K562 (cell line): ENCODE results near the gene GNAZ. TPM values are rescaled to one million over a fixed set of nuclear protein-coding genes. Genes with fewer than 3 reads are reported as not detected.

ENCODE experiments used
- ARHGAP35 ChIP-seq: fragments of 450-650 bp; IDR thresholded peaks from 2 replicates; pipeline ENCODE4 v1.6.1; 2018; ENCODE audit not compliant: partially characterized antibody
- ATF1 ChIP-seq, 2 experiments: fragments of 450-650 bp in 1 of 2; IDR thresholded peaks; 2 replicates each; pipeline ENCODE4 v1.6.1; 2016; ENCODE audit warnings: missing compliant biosample characterization in 1 of 2, missing genetic modification characterization in 1 of 2
- EZH2 ChIP-seq: IDR thresholded peaks from 2 replicates; pipeline ENCODE4 v1.6.1; 2012; ENCODE audit warnings: low read depth, mild to moderate bottlenecking, inconsistent platforms, low read length, borderline replicate concordance
- GATA2 ChIP-seq: sonication (generic); formaldehyde crosslinking; IDR thresholded peaks from 2 replicates; pipeline ENCODE4 v1.4.0; 2020; ENCODE audit warnings: mild to moderate bottlenecking, missing genetic modification reagents
- GTF2F1 ChIP-seq: IDR thresholded peaks from 2 replicates; pipeline ENCODE4 v1.6.1; 2011; ENCODE audit warnings: low read depth, low read length, improper control_type of control experiment
- JUNB ChIP-seq: fragments of 450-650 bp; formaldehyde crosslinking; conservative IDR thresholded peaks from 2 replicates; pipeline ENCODE4 v1.4.0; 2020; ENCODE audit warnings: mild to moderate bottlenecking
- KDM2B ChIP-seq: fragments of 250-450 bp; sonication (Bioruptor Pico); IDR thresholded peaks from 2 replicates; pipeline ENCODE4 v1.8.0; 2021; ENCODE audit warnings: mild to moderate bottlenecking, moderate library complexity
- MAFK ChIP-seq: IDR thresholded peaks from 2 replicates; pipeline ENCODE4 v1.6.1; 2011; ENCODE audit warnings: low read length, improper control_type of control experiment
- SMAD4 ChIP-seq: fragments of 250-450 bp; sonication (Bioruptor Pico); conservative IDR thresholded peaks from 2 replicates; pipeline ENCODE4 v1.8.0; 2021; ENCODE audit warnings: inconsistent platforms, mild to moderate bottlenecking, moderate library complexity
- SRF ChIP-seq, 2 experiments: fragments of 250-450, 450-650 bp in 1 of 2; sonication (Bioruptor Pico) in 1 of 2; sonication (generic) in 1 of 2; formaldehyde crosslinking; IDR thresholded peaks; 2 replicates each; pipeline versions ENCODE4 v1.5.0 to v1.5.1; 2020 to 2022; ENCODE audit warnings: mild to moderate bottlenecking in 1 of 2, missing genetic modification reagents in 1 of 2
- SRSF3 ChIP-seq: fragments of 200-400 bp; formaldehyde crosslinking; IDR thresholded peaks from 2 replicates; pipeline ENCODE4 v1.6.1; 2016; ENCODE audit warnings: mild to moderate bottlenecking, low read length, moderate library complexity; ENCODE audit not compliant: insufficient read depth
- STAT5A ChIP-seq: IDR thresholded peaks from 2 replicates; pipeline ENCODE4 v1.6.1; 2012; ENCODE audit warnings: low read length, inconsistent platforms, borderline replicate concordance
- ZNF197 ChIP-seq: fragments of 200-800 bp; sonication (Bioruptor generic); IDR thresholded peaks from 2 replicates; pipeline ENCODE4 v1.6.1; 2016; ENCODE audit warnings: low read depth, missing genetic modification characterization, missing compliant biosample characterization
- ZNF232 ChIP-seq: sonication (generic); formaldehyde crosslinking; IDR thresholded peaks from 2 replicates; pipeline ENCODE4 v1.8.0; 2022; ENCODE audit warnings: mild to moderate bottlenecking, missing genetic modification reagents
- polyA plus RNA-seq, 8 experiments: library from polyadenylated mRNA; depleted of rRNA in 4 of 8; stranded (reverse) in 5 of 8; unstranded in 3 of 8; fragments of >200 nt; fragmentation: Nextera tagmentation in 2 of 8; fragmentation: Illumina TruSeq in 1 of 8; extraction: Ambion mirVana in 2 of 8; extraction: Trizol in 1 of 8; gene quantifications; 2 replicates each; pipeline versions ENCODE4 v1.2.1 to v1.2.3, GENCODE V29; 2011 to 2014; ENCODE audit warnings: inconsistent platforms in 1 of 8, missing spikeins in 1 of 8
- total RNA-seq, 7 experiments: library from RNA; depleted of rRNA in 6 of 7; stranded (reverse); fragments of >200 nt in 6 of 7; fragmentation: Illumina TruSeq in 2 of 7; extraction: Trizol in 2 of 7; gene quantifications; 2 replicates each; pipeline versions ENCODE4 v1.2.1 to v1.2.3, GENCODE V29; 2011 to 2021; ENCODE audit warnings: low replicate concordance in 1 of 7
- TF ChIP-seq, protein P1 (sequence below): IDR thresholded peaks from 2 replicates; pipeline ENCODE4 v1.6.1; 2014; ENCODE audit warnings: antibody characterized with exemption
- TF ChIP-seq, protein P2 (sequence below): sonication (generic); formaldehyde crosslinking; IDR thresholded peaks from 2 replicates; pipeline ENCODE4 v1.5.0; 2020; ENCODE audit warnings: missing genetic modification reagents
- TF ChIP-seq, protein P3 (sequence below), 2 experiments: IDR thresholded peaks in 1 of 2; conservative IDR thresholded peaks in 1 of 2; 2 replicates each; pipeline ENCODE4 v1.6.1; 2016; ENCODE audit warnings: low read depth in 2 of 2, mild to moderate bottlenecking in 1 of 2, missing compliant biosample characterization in 1 of 2, missing genetic modification characterization in 1 of 2, moderate library complexity in 1 of 2
- TF ChIP-seq, protein P4 (sequence below), 2 experiments: fragments of 200-800 bp in 1 of 2; sonication (Bioruptor generic) in 1 of 2; sonication (generic) in 1 of 2; formaldehyde crosslinking in 1 of 2; IDR thresholded peaks in 1 of 2; conservative IDR thresholded peaks in 1 of 2; 2 replicates each; pipeline versions ENCODE4 v1.5.0 to v1.6.1; 2016 to 2020; ENCODE audit warnings: missing compliant biosample characterization in 1 of 2, missing genetic modification characterization in 1 of 2, missing genetic modification reagents in 1 of 2
- TF ChIP-seq, protein P5 (sequence below): sonication (generic); formaldehyde crosslinking; IDR thresholded peaks from 2 replicates; pipeline ENCODE4 v1.8.1; 2023; ENCODE audit warnings: mild to moderate bottlenecking, missing genetic modification reagents, moderate library complexity

GNAZ gene
- total and polyA plus RNA-seq, 9 of the 15 experiments (the other 6 are each of a cell fraction or from before 2014, with no cell fraction given): 0.04 to 0.22 (median 0.13) TPM; not detected in 3

DNA sequence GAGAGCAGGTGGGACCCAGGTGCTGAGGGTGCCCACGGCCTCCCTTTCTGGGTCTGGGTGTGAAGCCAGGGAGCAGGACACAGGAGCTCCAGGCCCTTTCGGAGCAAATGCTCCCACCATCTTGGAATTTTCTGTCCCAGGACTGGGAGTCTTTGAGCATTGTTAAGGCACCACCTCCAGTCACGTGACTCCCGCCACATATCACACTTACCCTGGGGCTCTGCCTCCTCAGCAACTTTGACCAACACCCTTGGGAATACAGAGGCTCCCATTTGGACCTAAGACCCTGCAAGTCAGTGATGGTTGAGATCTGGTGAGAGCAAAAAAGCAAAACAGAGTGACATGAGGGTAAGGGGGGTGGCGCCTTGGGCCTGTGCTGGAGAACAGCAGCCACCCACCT, 35.6 kb downstream of the GNAZ start (continued):
- TF ChIP-seq STAT5A: no peak
- no peak for TF ChIP-seq ZNF197 (CRISPR knock-in tag)
- TF ChIP-seq ZNF232 (CRISPR knock-in tag): no peak
- TF ChIP-seq ATF1 (CRISPR knock-in tag; IDR thresholded peaks at IDR 0.05): peak; percentile 27; the same call in 1 of the 2 replicates
- no peak for TF ChIP-seq ATF1 (tag; IDR thresholded peaks at IDR 0.05)
- TF ChIP-seq GTF2F1: 0 out of 2 replicates have a peak, but pooled peaks have one; percentile 31
- 0 out of 2 replicates have a peak, but pooled peaks have one; percentile 27 for TF ChIP-seq MAFK
- no peak for TF ChIP-seq SMAD4 (CRISPR knock-in tag)
- no peak for TF ChIP-seq ARHGAP35
- no peak for TF ChIP-seq GATA2 (CRISPR knock-in tag)
- TF ChIP-seq, protein P1, sequence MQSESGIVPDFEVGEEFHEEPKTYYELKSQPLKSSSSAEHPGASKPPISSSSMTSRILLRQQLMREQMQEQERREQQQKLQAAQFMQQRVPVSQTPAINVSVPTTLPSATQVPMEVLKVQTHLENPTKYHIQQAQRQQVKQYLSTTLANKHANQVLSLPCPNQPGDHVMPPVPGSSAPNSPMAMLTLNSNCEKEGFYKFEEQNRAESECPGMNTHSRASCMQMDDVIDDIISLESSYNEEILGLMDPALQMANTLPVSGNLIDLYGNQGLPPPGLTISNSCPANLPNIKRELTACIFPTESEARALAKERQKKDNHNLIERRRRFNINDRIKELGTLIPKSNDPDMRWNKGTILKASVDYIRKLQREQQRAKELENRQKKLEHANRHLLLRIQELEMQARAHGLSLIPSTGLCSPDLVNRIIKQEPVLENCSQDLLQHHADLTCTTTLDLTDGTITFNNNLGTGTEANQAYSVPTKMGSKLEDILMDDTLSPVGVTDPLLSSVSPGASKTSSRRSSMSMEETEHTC: 0 out of 2 replicates have a peak, but pooled peaks have one; percentile 60
- peak; percentile 10; the same call in 1 of the 2 replicates for TF ChIP-seq KDM2B (CRISPR knock-in tag)
- TF ChIP-seq, protein P2, sequence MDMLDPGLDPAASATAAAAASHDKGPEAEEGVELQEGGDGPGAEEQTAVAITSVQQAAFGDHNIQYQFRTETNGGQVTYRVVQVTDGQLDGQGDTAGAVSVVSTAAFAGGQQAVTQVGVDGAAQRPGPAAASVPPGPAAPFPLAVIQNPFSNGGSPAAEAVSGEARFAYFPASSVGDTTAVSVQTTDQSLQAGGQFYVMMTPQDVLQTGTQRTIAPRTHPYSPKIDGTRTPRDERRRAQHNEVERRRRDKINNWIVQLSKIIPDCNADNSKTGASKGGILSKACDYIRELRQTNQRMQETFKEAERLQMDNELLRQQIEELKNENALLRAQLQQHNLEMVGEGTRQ (CRISPR knock-in tag): peak; percentile 96
- TF ChIP-seq SRSF3: no peak
- TF ChIP-seq, protein P3, sequence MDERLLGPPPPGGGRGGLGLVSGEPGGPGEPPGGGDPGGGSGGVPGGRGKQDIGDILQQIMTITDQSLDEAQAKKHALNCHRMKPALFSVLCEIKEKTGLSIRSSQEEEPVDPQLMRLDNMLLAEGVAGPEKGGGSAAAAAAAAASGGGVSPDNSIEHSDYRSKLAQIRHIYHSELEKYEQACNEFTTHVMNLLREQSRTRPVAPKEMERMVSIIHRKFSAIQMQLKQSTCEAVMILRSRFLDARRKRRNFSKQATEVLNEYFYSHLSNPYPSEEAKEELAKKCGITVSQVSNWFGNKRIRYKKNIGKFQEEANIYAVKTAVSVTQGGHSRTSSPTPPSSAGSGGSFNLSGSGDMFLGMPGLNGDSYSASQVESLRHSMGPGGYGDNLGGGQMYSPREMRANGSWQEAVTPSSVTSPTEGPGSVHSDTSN (CRISPR knock-in tag; IDR thresholded peaks at IDR 0.05; ENCODE audit: low read depth): 0 out of 2 replicates have a peak, but pooled peaks have one; percentile 3
- TF ChIP-seq, protein P3 (tag; conservative IDR thresholded peaks at IDR 0.05; ENCODE audit: low read depth): no peak
- TF ChIP-seq JUNB (CRISPR knock-in tag): no peak
- no peak for TF ChIP-seq EZH2
- TF ChIP-seq, protein P4, sequence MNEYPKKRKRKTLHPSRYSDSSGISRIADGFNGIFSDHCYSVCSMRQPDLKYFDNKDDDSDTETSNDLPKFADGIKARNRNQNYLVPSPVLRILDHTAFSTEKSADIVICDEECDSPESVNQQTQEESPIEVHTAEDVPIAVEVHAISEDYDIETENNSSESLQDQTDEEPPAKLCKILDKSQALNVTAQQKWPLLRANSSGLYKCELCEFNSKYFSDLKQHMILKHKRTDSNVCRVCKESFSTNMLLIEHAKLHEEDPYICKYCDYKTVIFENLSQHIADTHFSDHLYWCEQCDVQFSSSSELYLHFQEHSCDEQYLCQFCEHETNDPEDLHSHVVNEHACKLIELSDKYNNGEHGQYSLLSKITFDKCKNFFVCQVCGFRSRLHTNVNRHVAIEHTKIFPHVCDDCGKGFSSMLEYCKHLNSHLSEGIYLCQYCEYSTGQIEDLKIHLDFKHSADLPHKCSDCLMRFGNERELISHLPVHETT (CRISPR knock-in tag; conservative IDR thresholded peaks at IDR 0.05 in 1 of 2, IDR thresholded peaks at IDR 0.05 in 1 of 2): 0 out of 4 replicates have a peak, but pooled peaks of 1 of the 2 experiments have one; percentile 82
- TF ChIP-seq SRF (CRISPR knock-in tag; IDR thresholded peaks at IDR 0.05): 0 out of 4 replicates have a peak, but pooled peaks of 1 of the 2 experiments have one; percentile 9
- TF ChIP-seq, protein P5, sequence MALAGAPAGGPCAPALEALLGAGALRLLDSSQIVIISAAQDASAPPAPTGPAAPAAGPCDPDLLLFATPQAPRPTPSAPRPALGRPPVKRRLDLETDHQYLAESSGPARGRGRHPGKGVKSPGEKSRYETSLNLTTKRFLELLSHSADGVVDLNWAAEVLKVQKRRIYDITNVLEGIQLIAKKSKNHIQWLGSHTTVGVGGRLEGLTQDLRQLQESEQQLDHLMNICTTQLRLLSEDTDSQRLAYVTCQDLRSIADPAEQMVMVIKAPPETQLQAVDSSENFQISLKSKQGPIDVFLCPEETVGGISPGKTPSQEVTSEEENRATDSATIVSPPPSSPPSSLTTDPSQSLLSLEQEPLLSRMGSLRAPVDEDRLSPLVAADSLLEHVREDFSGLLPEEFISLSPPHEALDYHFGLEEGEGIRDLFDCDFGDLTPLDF (CRISPR knock-in tag): peak; percentile 13; the same call in 1 of the 2 replicates
